Activated naive CD8-positive, alpha-beta T cell treated with anti-CD3 and anti-CD28 coated beads, Interleukin-2, amount 10 ng/mL, durations not matched to agents 7 days and 5 days (primary cell): Measurements from ENCODE around the gene SLC4A3. TPM values are rescaled to one million over a fixed set of nuclear protein-coding genes. Genes with fewer than 3 reads are reported as not detected.

Experiments used
- ATAC-seq: fragments of 150-1000 bp; cut with Tn5 transposase; one replicate; pipeline ENCODE4 v1.10.0; 2021; ENCODE audit warnings: low read depth, moderate library complexity
- POLR2A ChIA-PET: fragments of 350-600 bp; sonication (Branson Sonifier 250); formaldehyde crosslinking; loops from one replicate; lab custom pipeline; 2021; ENCODE audit warnings: antibody characterized with exemption; lab: Charles Lee
- DNase-seq: peaks from one replicate; pipeline ENCODE4 v3.0.0; 2021
- H3K27ac Mint-ChIP-seq: one replicate; pipeline ENCODE4 v1.8.0; 2022; ENCODE audit warnings: mild to moderate bottlenecking, mixed read lengths
- H3K27me3 Mint-ChIP-seq: one replicate; pipeline ENCODE4 v1.8.0; 2022; ENCODE audit warnings: mild to moderate bottlenecking, moderate library complexity, mixed read lengths
- H3K36me3 Mint-ChIP-seq: one replicate; pipeline ENCODE4 v1.8.0; 2021; ENCODE audit warnings: mild to moderate bottlenecking, mixed read lengths
- H3K4me1 Mint-ChIP-seq: one replicate; pipeline ENCODE4 v1.8.0; 2021; ENCODE audit warnings: mixed read lengths
- H3K4me3 Mint-ChIP-seq: one replicate; pipeline ENCODE4 v1.8.0; 2022; ENCODE audit warnings: mild to moderate bottlenecking, moderate library complexity, mixed read lengths
- H3K9me3 Mint-ChIP-seq: one replicate; pipeline ENCODE4 v1.8.0; 2021; ENCODE audit warnings: mixed read lengths
- total RNA-seq, 2 experiments: library from RNA; stranded (reverse); gene quantifications; one replicate each; pipeline ENCODE4 v1.2.3, GENCODE V29; 2021

Gene SLC4A3
- total RNA-seq, 2 experiments from 2014 or later, result not detected

- no peaks in the 10 kb centered on the region for H3K4me1 Mint-ChIP-seq
- H3K9me3 Mint-ChIP-seq, result no peaks in the 10 kb centered on the region
- DNase-seq (peak; percentile 19), ATAC-seq (no peak)
- no peak overlapping the region for H3K27ac Mint-ChIP-seq
- peaks cover 4% of the 10 kb centered on the region for H3K27me3 Mint-ChIP-seq
- H3K4me3 Mint-ChIP-seq, result no peak overlapping the region
- no peaks in the 10 kb centered on the region for H3K36me3 Mint-ChIP-seq
- POLR2A ChIA-PET, result no interaction called here
These were observed 4.7 kb downstream of the SLC4A3 start for GRCh38 chr2:219631904-219632759.

GRCh38 chr2:219632760-219633105 lies 5.3 kb downstream of the SLC4A3 start:
- no peak for ATAC-seq
- Mint-ChIP-seq H3K4me1 (no peaks in the 10 kb centered on the region), H3K27ac (no peak overlapping the region), H3K36me3 (no peaks in the 10 kb centered on the region), H3K4me3 (no peak overlapping the region), H3K27me3 (peaks cover 4% of the 10 kb centered on the region), H3K9me3 (no peaks in the 10 kb centered on the region)
- POLR2A ChIA-PET, result no interaction called here
- DNase-seq, result no peak

GRCh38 chr2:219633276-219634065 lies 6.0 kb downstream of the SLC4A3 start:
- POLR2A ChIA-PET, result no interaction called here
- no peak overlapping the region for H3K4me3 Mint-ChIP-seq
- peak; percentile 23 for DNase-seq
- H3K4me1 Mint-ChIP-seq, result no peaks in the 10 kb centered on the region
- peaks cover 4% of the 10 kb centered on the region for H3K27me3 Mint-ChIP-seq
- H3K9me3 Mint-ChIP-seq, result no peaks in the 10 kb centered on the region
- H3K36me3 Mint-ChIP-seq, result no peaks in the 10 kb centered on the region
- no peak overlapping the region for H3K27ac Mint-ChIP-seq
- ATAC-seq, result no peak

GRCh38 chr2:219634171-219634940 lies 6.9 kb downstream of the SLC4A3 start:
- Mint-ChIP-seq H3K4me3 (no peak overlapping the region), H3K27ac (no peak overlapping the region), H3K27me3 (peaks cover 2% of the 10 kb centered on the region), H3K9me3 (no peaks in the 10 kb centered on the region), H3K36me3 (no peaks in the 10 kb centered on the region), H3K4me1 (peaks cover 6% of the 10 kb centered on the region)
- ATAC-seq, result no peak
- peak; percentile 25 for DNase-seq
- POLR2A ChIA-PET, result no interaction called here

- DNase-seq (peak; percentile 16), ATAC-seq (no peak)
- no peaks in the 10 kb centered on the region for H3K36me3 Mint-ChIP-seq
- no peaks in the 10 kb centered on the region for H3K9me3 Mint-ChIP-seq
- POLR2A ChIA-PET, result no interaction called here
- H3K4me1 Mint-ChIP-seq, result peaks cover 6% of the 10 kb centered on the region
- H3K27me3 Mint-ChIP-seq, result peaks cover 3% of the 10 kb centered on the region
- H3K4me3 Mint-ChIP-seq, result no peak overlapping the region
- H3K27ac Mint-ChIP-seq, result no peak overlapping the region
These were observed 7.7 kb downstream of the SLC4A3 start for GRCh38 chr2:219634951-219635751.

- no peak for ATAC-seq
- Mint-ChIP-seq H3K27me3 (peaks cover 4% of the 10 kb centered on the region), H3K9me3 (no peaks in the 10 kb centered on the region), H3K36me3 (no peaks in the 10 kb centered on the region), H3K4me3 (no peak overlapping the region), H3K4me1 (peaks cover 6% of the 10 kb centered on the region), H3K27ac (no peak overlapping the region)
- DNase-seq, result no peak
- POLR2A ChIA-PET, result no interaction called here
These were observed 8.9 kb downstream of the SLC4A3 start for GRCh38 chr2:219636144-219636915.

- POLR2A ChIA-PET, result interaction anchor here (0.6 kb wide), 1 partner anchor 38 kb away, joined by 3 read pairs; no protein-coding TSS in a partner anchor
- Mint-ChIP-seq H3K4me1 (peaks cover 8% of the 10 kb centered on the region), H3K9me3 (no peaks in the 10 kb centered on the region), H3K4me3 (no peak overlapping the region), H3K36me3 (no peaks in the 10 kb centered on the region), H3K27ac (no peak overlapping the region), H3K27me3 (peaks cover 4% of the 10 kb centered on the region)
- ATAC-seq (no peak), DNase-seq (peak; percentile 20)
These were observed 9.8 kb downstream of the SLC4A3 start for GRCh38 chr2:219636941-219637841.

GRCh38 chr2:219637842-219638185 lies 10.4 kb downstream of the SLC4A3 start:
- H3K27ac Mint-ChIP-seq, result no peak overlapping the region
- no peaks in the 10 kb centered on the region for H3K36me3 Mint-ChIP-seq
- DNase-seq (peak; percentile 26), ATAC-seq (no peak)
- peaks cover 4% of the 10 kb centered on the region for H3K27me3 Mint-ChIP-seq
- POLR2A ChIA-PET, result interaction anchor here (0.6 kb wide), 1 partner anchor 39 kb away, joined by 3 read pairs; no protein-coding TSS in a partner anchor
- H3K4me1 Mint-ChIP-seq, result peaks cover 14% of the 10 kb centered on the region
- H3K9me3 Mint-ChIP-seq, result no peaks in the 10 kb centered on the region
- no peak overlapping the region for H3K4me3 Mint-ChIP-seq

GRCh38 chr2:219638217-219638947 lies 11.0 kb downstream of the SLC4A3 start:
- POLR2A ChIA-PET, result interaction anchor here (0.6 kb wide), 1 partner anchor 39 kb away, joined by 3 read pairs; no protein-coding TSS in a partner anchor
- H3K36me3 Mint-ChIP-seq, result no peaks in the 10 kb centered on the region
- H3K27me3 Mint-ChIP-seq, result peaks cover 4% of the 10 kb centered on the region

GRCh38 chr2:219638948-219639755 lies 11.7 kb downstream of the SLC4A3 start:
- H3K4me3 Mint-ChIP-seq, result no peak overlapping the region
- no peaks in the 10 kb centered on the region for H3K9me3 Mint-ChIP-seq
- H3K36me3 Mint-ChIP-seq, result no peaks in the 10 kb centered on the region
- no peak overlapping the region for H3K27ac Mint-ChIP-seq
- H3K27me3 Mint-ChIP-seq, result peaks cover 4% of the 10 kb centered on the region
- ATAC-seq (no peak), DNase-seq (no peak)
- peaks cover 14% of the 10 kb centered on the region for H3K4me1 Mint-ChIP-seq
- POLR2A ChIA-PET, result no interaction called here

More at GRCh38 chr2:219638217-219638947, 11.0 kb downstream of the SLC4A3 start:
- Mint-ChIP-seq H3K27ac (no peak overlapping the region), H3K9me3 (no peaks in the 10 kb centered on the region), H3K4me1 (peaks cover 14% of the 10 kb centered on the region), H3K4me3 (no peak overlapping the region)
- ATAC-seq (no peak), DNase-seq (no peak)
